ENCODE results near the gene CCDC190. TPM values are rescaled to one million over a fixed set of nuclear protein-coding genes. Genes with fewer than 3 reads are reported as not detected.

CCDC190 gene
- polyA plus RNA-seq, 1 donor (not counting 4 experiments of a cell fraction or from before 2014, with no cell fraction given), result 0.07 TPM

- Histone ChIP-seq H3K27me3 (ENCODE audit: control insufficient read depth, extremely low read depth, insufficient read depth, low read length) (no peaks in the 10 kb centered on the region), H4K20me1 (ENCODE audit: control insufficient read depth, extremely low read depth, insufficient read depth, low read length) (no peaks in the 10 kb centered on the region), H3K79me2 (ENCODE audit: control insufficient read depth, insufficient read depth, low read length) (no peaks in the 10 kb centered on the region), H3K9me3 (ENCODE audit: control insufficient read depth, low read depth, low read length) (no peaks in the 10 kb centered on the region), H3K4me3 (ENCODE audit: control insufficient read depth in 2 of 3, extremely low read depth in 1 of 3, insufficient read depth in 2 of 3, low read depth in 1 of 3, low read length in 3 of 3) (no peak overlapping the region), H3K4me2 (ENCODE audit: control insufficient read depth, extremely low read depth, insufficient read depth, low read depth, low read length) (no peak overlapping the region), H3K9me1 (ENCODE audit: control insufficient read depth, extremely low read depth, insufficient read depth, low read length) (no peaks in the 10 kb centered on the region), H3K9ac (ENCODE audit: control insufficient read depth, extremely low read depth, insufficient read depth, low read length) (no peak overlapping the region), H2AFZ (ENCODE audit: control insufficient read depth, low read length) (no peak overlapping the region), H3K36me3 (ENCODE audit: control insufficient read depth in 2 of 2, extremely low read depth in 1 of 2, insufficient read depth in 2 of 2, low read length in 2 of 2) (no peaks in the 10 kb centered on the region), H3K27ac (ENCODE audit: control insufficient read depth, insufficient read depth, low read length) (no peak overlapping the region), H3K4me1 (ENCODE audit: control insufficient read depth, extremely low read depth, insufficient read depth, low read length) (peaks cover 10% of the 10 kb centered on the region)
- TF ChIP-seq, protein P1, sequence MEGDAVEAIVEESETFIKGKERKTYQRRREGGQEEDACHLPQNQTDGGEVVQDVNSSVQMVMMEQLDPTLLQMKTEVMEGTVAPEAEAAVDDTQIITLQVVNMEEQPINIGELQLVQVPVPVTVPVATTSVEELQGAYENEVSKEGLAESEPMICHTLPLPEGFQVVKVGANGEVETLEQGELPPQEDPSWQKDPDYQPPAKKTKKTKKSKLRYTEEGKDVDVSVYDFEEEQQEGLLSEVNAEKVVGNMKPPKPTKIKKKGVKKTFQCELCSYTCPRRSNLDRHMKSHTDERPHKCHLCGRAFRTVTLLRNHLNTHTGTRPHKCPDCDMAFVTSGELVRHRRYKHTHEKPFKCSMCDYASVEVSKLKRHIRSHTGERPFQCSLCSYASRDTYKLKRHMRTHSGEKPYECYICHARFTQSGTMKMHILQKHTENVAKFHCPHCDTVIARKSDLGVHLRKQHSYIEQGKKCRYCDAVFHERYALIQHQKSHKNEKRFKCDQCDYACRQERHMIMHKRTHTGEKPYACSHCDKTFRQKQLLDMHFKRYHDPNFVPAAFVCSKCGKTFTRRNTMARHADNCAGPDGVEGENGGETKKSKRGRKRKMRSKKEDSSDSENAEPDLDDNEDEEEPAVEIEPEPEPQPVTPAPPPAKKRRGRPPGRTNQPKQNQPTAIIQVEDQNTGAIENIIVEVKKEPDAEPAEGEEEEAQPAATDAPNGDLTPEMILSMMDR (optimal IDR thresholded peaks at IDR 0.05 in 1 of 3, IDR thresholded peaks at IDR 0.05 in 1 of 3, conservative IDR thresholded peaks at IDR 0.05 in 1 of 3; ENCODE audit: extremely low read depth in 1 of 3, insufficient read depth in 2 of 3, low read length in 3 of 3), result no peak
- no peak for TF ChIP-seq EZH2 (IDR thresholded peaks at IDR 0.05; ENCODE audit: low read length)
- dilution Hi-C loops (cut with MboI; ENCODE audit: extremely low pct_ligation_motif_present, low sequenced_read_pairs), result no loop called here
- FAIRE-seq (no peak), DNase-seq (ENCODE audit: low read depth, low spot score) (no peak)
These were observed 650 bp upstream of the CCDC190 start for GRCh38 chr1:162861625-162862024.

DNA sequence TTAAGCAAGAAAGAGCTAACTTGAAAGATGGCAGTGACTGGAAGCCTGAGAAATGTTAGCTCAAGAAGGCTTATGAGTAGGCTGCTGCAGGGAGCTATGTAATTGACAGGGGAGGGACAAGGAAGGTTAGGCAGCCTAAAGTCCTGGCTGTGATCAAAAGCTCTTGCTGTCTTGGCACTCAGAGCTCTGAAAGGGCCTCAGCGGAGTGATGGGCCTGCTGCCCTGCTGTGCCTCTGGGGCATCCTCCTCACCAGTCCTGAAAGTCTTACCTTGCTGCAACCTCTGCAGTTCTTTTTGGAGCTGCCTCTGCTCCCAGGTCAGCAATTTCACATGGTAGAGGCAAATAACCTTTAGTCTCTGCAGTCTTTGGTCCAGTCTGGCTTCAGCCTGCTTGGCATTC is 1.8 kb downstream of the CCDC190 start:
- Histone ChIP-seq H3K9ac (ENCODE audit: control insufficient read depth, extremely low read depth, insufficient read depth, low read length) (no peak overlapping the region), H2AFZ (ENCODE audit: control insufficient read depth, low read length) (no peak overlapping the region), H3K4me3 (ENCODE audit: control insufficient read depth in 2 of 3, extremely low read depth in 1 of 3, insufficient read depth in 2 of 3, low read depth in 1 of 3, low read length in 3 of 3) (no peak overlapping the region), H4K20me1 (ENCODE audit: control insufficient read depth, extremely low read depth, insufficient read depth, low read length) (no peaks in the 10 kb centered on the region), H3K27me3 (ENCODE audit: control insufficient read depth, extremely low read depth, insufficient read depth, low read length) (no peaks in the 10 kb centered on the region), H3K27ac (ENCODE audit: control insufficient read depth, insufficient read depth, low read length) (no peak overlapping the region), H3K9me1 (ENCODE audit: control insufficient read depth, extremely low read depth, insufficient read depth, low read length) (no peaks in the 10 kb centered on the region), H3K4me1 (ENCODE audit: control insufficient read depth, extremely low read depth, insufficient read depth, low read length) (peaks cover 23% of the 10 kb centered on the region), H3K9me3 (ENCODE audit: control insufficient read depth, low read depth, low read length) (no peaks in the 10 kb centered on the region), H3K4me2 (ENCODE audit: control insufficient read depth, extremely low read depth, insufficient read depth, low read depth, low read length) (no peak overlapping the region), H3K36me3 (ENCODE audit: control insufficient read depth in 2 of 2, extremely low read depth in 1 of 2, insufficient read depth in 2 of 2, low read length in 2 of 2) (no peaks in the 10 kb centered on the region), H3K79me2 (ENCODE audit: control insufficient read depth, insufficient read depth, low read length) (no peaks in the 10 kb centered on the region)
- dilution Hi-C loops (cut with MboI; ENCODE audit: extremely low pct_ligation_motif_present, low sequenced_read_pairs), result no loop called here
- TF ChIP-seq, protein P1 (optimal IDR thresholded peaks at IDR 0.05 in 1 of 3, IDR thresholded peaks at IDR 0.05 in 1 of 3, conservative IDR thresholded peaks at IDR 0.05 in 1 of 3; ENCODE audit: extremely low read depth in 1 of 3, insufficient read depth in 2 of 3, low read length in 3 of 3), result no peak
- TF ChIP-seq EZH2 (IDR thresholded peaks at IDR 0.05; ENCODE audit: low read length), result no peak
- no peak for DNase-seq (ENCODE audit: low read depth, low spot score)
- FAIRE-seq, result no peak
